ENCODE results near the gene HABP4.

The HABP4 gene

GRCh38 chr9:96483733-96484390 lies 33.9 kb downstream of the HABP4 start:
- no peak overlapping the region for H3K27ac Mint-ChIP-seq
- no peak overlapping the region for H3K4me3 Mint-ChIP-seq
- no peaks in the 10 kb centered on the region for H3K4me1 Mint-ChIP-seq
- DNase-seq = no peak
- H3K27me3 Mint-ChIP-seq (ENCODE audit: low read depth, poor library complexity) = no peaks in the 10 kb centered on the region
- H3K9me3 Mint-ChIP-seq = no peaks in the 10 kb centered on the region
- no peak for TF ChIP-seq CTCF (IDR thresholded peaks at IDR 0.05)
- peaks cover 57% of the 10 kb centered on the region for H3K36me3 Mint-ChIP-seq (ENCODE audit: low read depth)

DNA sequence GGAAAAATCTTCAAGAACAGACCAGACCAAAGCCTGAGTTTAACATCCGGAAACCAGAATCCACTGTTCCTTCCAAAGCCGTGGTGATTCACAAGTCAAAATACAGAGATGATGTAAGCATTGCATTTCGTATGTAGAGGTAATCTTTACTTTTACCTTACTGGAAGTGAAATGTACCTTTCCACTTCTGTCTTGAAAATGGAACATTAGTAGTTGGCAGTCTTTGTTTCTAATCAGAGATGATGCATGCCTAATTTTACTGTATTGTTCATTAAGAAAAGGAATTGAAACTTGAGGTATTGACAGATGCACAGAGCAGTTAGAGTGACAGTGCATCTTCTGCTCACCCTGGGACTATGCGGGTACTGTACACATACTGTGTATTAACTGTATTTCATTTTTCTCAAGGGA lies 34.6 kb downstream of the HABP4 start:
- TF ChIP-seq CTCF (IDR thresholded peaks at IDR 0.05) = no peak
- Mint-ChIP-seq H3K9me3 (no peaks in the 10 kb centered on the region), H3K36me3 (ENCODE audit: low read depth) (peaks cover 58% of the 10 kb centered on the region), H3K27me3 (ENCODE audit: low read depth, poor library complexity) (peaks cover 5% of the 10 kb centered on the region), H3K27ac (no peak overlapping the region), H3K4me1 (peaks cover 3% of the 10 kb centered on the region), H3K4me3 (no peak overlapping the region)
- DNase-seq = no peak

DNA sequence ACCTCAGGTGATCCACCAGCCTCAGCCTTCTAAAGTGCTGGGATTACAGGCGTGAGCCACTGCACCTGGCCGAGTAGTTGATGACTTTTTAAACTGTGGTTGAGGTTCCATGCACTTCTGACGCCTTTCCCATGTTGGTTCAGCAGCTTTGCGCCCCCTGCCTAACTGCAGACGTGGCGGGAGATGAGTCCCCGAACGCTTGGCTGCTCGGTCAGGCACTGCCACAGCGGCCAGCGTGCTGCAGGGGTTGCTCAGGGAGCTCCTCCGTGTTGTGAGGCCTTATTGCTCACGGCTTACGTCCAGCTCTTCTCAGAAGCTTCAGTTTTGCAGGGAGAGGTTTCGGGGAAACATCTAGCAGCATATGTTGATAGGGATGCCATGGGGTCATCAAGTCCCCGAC lies 35.3 kb downstream of the HABP4 start:
- TF ChIP-seq CTCF (IDR thresholded peaks at IDR 0.05) = no peak
- peaks cover 59% of the 10 kb centered on the region for H3K36me3 Mint-ChIP-seq (ENCODE audit: low read depth)
- peaks cover 10% of the 10 kb centered on the region for H3K4me1 Mint-ChIP-seq
- H3K9me3 Mint-ChIP-seq = no peaks in the 10 kb centered on the region
- H3K4me3 Mint-ChIP-seq = no peak overlapping the region
- H3K27me3 Mint-ChIP-seq (ENCODE audit: low read depth, poor library complexity) = peaks cover 5% of the 10 kb centered on the region
- H3K27ac Mint-ChIP-seq = no peak overlapping the region
- no peak for DNase-seq

DNA sequence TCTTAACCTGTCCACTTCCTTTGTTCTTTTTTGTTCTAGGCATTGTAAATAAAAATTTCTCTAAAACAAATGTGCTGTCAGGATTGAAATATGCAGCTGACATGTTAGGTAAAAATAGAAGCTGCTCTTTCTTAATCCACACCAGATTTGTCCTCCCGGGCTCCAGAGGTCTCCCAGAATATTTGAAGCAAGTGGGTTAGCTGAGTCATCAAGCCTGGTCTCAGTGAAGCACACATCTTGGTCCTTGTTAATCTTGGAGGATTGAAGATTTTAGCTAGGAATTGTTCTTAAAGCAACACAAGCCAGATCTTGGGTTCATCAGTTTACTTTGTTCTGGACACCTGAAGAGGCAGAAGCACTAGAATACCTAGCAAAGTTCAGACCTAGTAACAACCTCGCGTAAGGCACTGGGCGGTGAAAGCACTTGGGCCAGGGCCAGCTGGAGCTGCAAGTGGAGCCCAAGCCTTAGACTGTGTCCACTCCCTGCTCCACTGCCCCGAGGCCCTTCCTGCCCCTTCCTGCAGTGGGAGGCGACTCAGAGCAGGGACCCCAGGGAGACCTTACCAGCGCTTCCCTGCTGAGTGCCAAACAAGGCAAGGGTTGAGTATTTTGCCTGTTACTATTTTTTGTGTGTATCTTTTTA lies 36.5 kb downstream of the HABP4 start:
- DNase-seq = no peak

GRCh38 chr9:96487029-96487396 lies 37.0 kb downstream of the HABP4 start:
- no peak for DNase-seq
- Mint-ChIP-seq H3K4me1 (peaks cover 27% of the 10 kb centered on the region), H3K27me3 (ENCODE audit: low read depth, poor library complexity) (peaks cover 5% of the 10 kb centered on the region), H3K4me3 (no peak overlapping the region), H3K9me3 (no peaks in the 10 kb centered on the region), H3K36me3 (ENCODE audit: low read depth) (peaks cover 66% of the 10 kb centered on the region), H3K27ac (no peak overlapping the region)
- TF ChIP-seq CTCF (IDR thresholded peaks at IDR 0.05) = no peak

More for the DNA sequence above, 36.5 kb downstream of the HABP4 start:
- H3K27me3 Mint-ChIP-seq (ENCODE audit: low read depth, poor library complexity) = peaks cover 5% of the 10 kb centered on the region
- no peak overlapping the region for H3K27ac Mint-ChIP-seq
- H3K9me3 Mint-ChIP-seq = no peaks in the 10 kb centered on the region
- TF ChIP-seq CTCF (IDR thresholded peaks at IDR 0.05) = no peak
- no peak overlapping the region for H3K4me3 Mint-ChIP-seq
- peaks cover 62% of the 10 kb centered on the region for H3K36me3 Mint-ChIP-seq (ENCODE audit: low read depth)
- H3K4me1 Mint-ChIP-seq = peaks cover 23% of the 10 kb centered on the region

DNA sequence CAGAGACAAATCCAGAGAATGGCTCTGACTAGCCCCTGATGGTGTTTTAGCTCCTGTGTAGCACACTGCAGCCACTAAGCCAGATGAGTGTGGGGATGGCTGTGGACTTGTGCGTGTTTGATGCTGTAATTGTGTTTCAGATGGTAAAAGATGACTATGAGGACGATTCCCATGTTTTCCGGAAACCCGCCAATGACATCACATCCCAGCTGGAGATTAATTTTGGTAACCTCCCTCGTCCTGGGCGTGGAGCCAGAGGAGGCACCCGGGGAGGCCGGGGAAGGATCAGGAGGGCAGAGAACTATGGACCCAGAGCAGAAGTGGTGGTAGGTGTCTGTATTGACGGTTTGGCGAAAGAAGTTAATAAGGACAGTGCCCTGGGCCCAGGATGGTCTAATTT lies 38.0 kb downstream of the HABP4 start:
- Mint-ChIP-seq H3K36me3 (ENCODE audit: low read depth) (peaks cover 56% of the 10 kb centered on the region), H3K4me3 (no peak overlapping the region), H3K27ac (peak overlapping the region; percentile 20), H3K27me3 (ENCODE audit: low read depth, poor library complexity) (peaks cover 5% of the 10 kb centered on the region), H3K9me3 (no peaks in the 10 kb centered on the region), H3K4me1 (peaks cover 27% of the 10 kb centered on the region)
- no peak for TF ChIP-seq CTCF (IDR thresholded peaks at IDR 0.05)
- no peak for DNase-seq

Measured in nephron progenitor cell (in vitro differentiated cells).